HCT116 (cell line): ENCODE measurements around the gene SLC6A7. TPM values are rescaled to one million over a fixed set of nuclear protein-coding genes. Genes with fewer than 3 reads are reported as not detected.

ENCODE experiments used
- ATAC-seq: fragments of 200-7000 bp; cut with Tn5 transposase; 2 replicates; pipeline ENCODE4 v1.9.1; 2020; ENCODE audit warnings: mild to moderate bottlenecking, moderate library complexity
- BruUV-seq: library from RNA; stranded (reverse); fragments of 400-500 nt; replicated peaks from 2 replicates; lab custom pipeline; 2021; lab: Mats Ljungman, UMichigan
- CTCF ChIA-PET: fragments of 300-600 bp; sonication (Branson Sonifier 250); formaldehyde crosslinking; loops from one replicate; lab custom pipeline; 2021; ENCODE audit warnings: antibody characterized with exemption; lab: Charles Lee
- POLR2A ChIA-PET: fragments of 300-600, 350-600 bp; sonication (Branson Sonifier 250); formaldehyde crosslinking; loops from one replicate; lab custom pipeline; 2021; ENCODE audit warnings: antibody characterized with exemption; lab: Charles Lee
- RAD21 ChIA-PET, 2 experiments: fragments of 300-600 bp; sonication (Branson Sonifier 250); formaldehyde crosslinking; loops; one replicate each; lab custom pipeline; 2023; ENCODE audit warnings: low total read pairs in 2 of 2; ENCODE audit not compliant: uncharacterized antibody in 2 of 2, unreplicated experiment in 2 of 2, low non-redundant PET in 1 of 2; lab: Charles Lee
- DNase-seq: peaks from one replicate; pipeline ENCODE4 v3.0.0-alpha.2; 2010; ENCODE audit warnings: low read depth, low spot score
- H2AFZ ChIP-seq: fragments of 200-600 bp; shearing (Covaris generic), sonication (generic); 2 replicates; pipeline ENCODE4 v1.6.1; 2017; ENCODE audit warnings: low read depth, mixed run types, mixed read lengths, antibody characterized with exemption, low read length; ENCODE audit not compliant: poor library complexity, severe bottlenecking
- H3K27ac ChIP-seq: 2 replicates; pipeline ENCODE4 v1.5.1; 2012; ENCODE audit warnings: low read depth, low read length
- H3K27me3 ChIP-seq: fragments of 200-600 bp; sonication (generic); 2 replicates; pipeline ENCODE4 v1.6.1; 2016; ENCODE audit warnings: mixed run types, low read length, mixed read lengths; ENCODE audit not compliant: insufficient read depth
- H3K36me3 ChIP-seq, 2 experiments: fragments of 200-500 bp in 1 of 2; fragments of 200-600 bp in 1 of 2; sonication (Bioruptor generic) in 1 of 2; sonication (generic) in 1 of 2; 2 replicates each; pipeline versions ENCODE4 v1.5.1 to v1.6.1; 2014 to 2016; ENCODE audit warnings: low read length in 2 of 2, inconsistent platforms in 1 of 2, mixed read lengths in 1 of 2, mixed run types in 1 of 2; ENCODE audit not compliant: insufficient read depth in 2 of 2, control insufficient read depth in 1 of 2
- H3K4me1 ChIP-seq, 2 experiments: fragments of 200-600 bp in 1 of 2; sonication (generic) in 1 of 2; 2 replicates each; pipeline versions ENCODE4 v1.5.1 to v1.6.1; 2012 to 2017; ENCODE audit warnings: low read length in 2 of 2, inconsistent platforms in 1 of 2, mild to moderate bottlenecking in 1 of 2, mixed read lengths in 1 of 2, mixed run types in 1 of 2, moderate library complexity in 1 of 2; ENCODE audit not compliant: insufficient read depth in 2 of 2, control insufficient read depth in 1 of 2
- H3K4me2 ChIP-seq: fragments of 200-600 bp; sonication (generic); 2 replicates; pipeline ENCODE4 v1.6.1; 2017; ENCODE audit warnings: mixed run types, low read length, mixed read lengths
- H3K4me3 ChIP-seq, 2 experiments: fragments of 200-600 bp in 1 of 2; sonication (generic) in 1 of 2; replicated peaks in 1 of 2; 2 replicates each; pipeline ENCODE4 v1.5.1; 2011 to 2016; ENCODE audit warnings: low read length in 2 of 2, control low read depth in 1 of 2, low read depth in 1 of 2, mild to moderate bottlenecking in 1 of 2, mixed read lengths in 1 of 2, mixed run types in 1 of 2
- H3K79me2 ChIP-seq: fragments of 200-600 bp; sonication (generic); 2 replicates; pipeline ENCODE4 v1.6.1; 2017; ENCODE audit warnings: mild to moderate bottlenecking, mixed run types, low read length, moderate library complexity, mixed read lengths; ENCODE audit not compliant: insufficient read depth
- H3K9ac ChIP-seq: fragments of 200-600 bp; sonication (generic); 2 replicates; pipeline ENCODE4 v1.6.1; 2016; ENCODE audit warnings: low read length, mixed read lengths
- H3K9me2 ChIP-seq: fragments of 200-600 bp; sonication (generic), shearing (Covaris generic); 2 replicates; pipeline ENCODE4 v1.6.1; 2017; ENCODE audit warnings: mixed run types, mild to moderate bottlenecking, moderate library complexity; ENCODE audit not compliant: insufficient read depth
- H3K9me3 ChIP-seq, 2 experiments: fragments of 200-500 bp in 1 of 2; fragments of 200-600 bp in 1 of 2; sonication (Bioruptor generic) in 1 of 2; sonication (generic) in 1 of 2; 2 replicates each; pipeline ENCODE4 v1.6.1; 2014 to 2017; ENCODE audit warnings: low read length in 2 of 2, mixed read lengths in 2 of 2, inconsistent platforms in 1 of 2, low read depth in 1 of 2, mild to moderate bottlenecking in 1 of 2, mixed run types in 1 of 2, moderate library complexity in 1 of 2; ENCODE audit not compliant: control insufficient read depth in 1 of 2, insufficient read depth in 1 of 2
- H4K20me1 ChIP-seq: fragments of 200-600 bp; sonication (generic), shearing (Covaris generic); 2 replicates; pipeline ENCODE4 v1.6.1; 2017; ENCODE audit warnings: mixed run types, mild to moderate bottlenecking, moderate library complexity; ENCODE audit not compliant: insufficient read depth
- ATF3 ChIP-seq: IDR thresholded peaks from 2 replicates; pipeline ENCODE4 v1.6.1; 2012
- CEBPB ChIP-seq: IDR thresholded peaks from 2 replicates; pipeline ENCODE4 v1.6.1; 2012; ENCODE audit warnings: low read depth
- CTCF ChIP-seq, 3 experiments: fragments of 200-600 bp in 1 of 3; sonication (generic) in 1 of 3; IDR thresholded peaks in 2 of 3; conservative IDR thresholded peaks in 1 of 3; 2 replicates each; pipeline ENCODE4 v1.5.1; 2012 to 2017; ENCODE audit warnings: low read depth in 2 of 3, low read length in 2 of 3, antibody characterized with exemption in 1 of 3, borderline replicate concordance in 1 of 3, control low read depth in 1 of 3, mild to moderate bottlenecking in 1 of 3, mixed read lengths in 1 of 3, mixed run types in 1 of 3, moderate library complexity in 1 of 3; ENCODE audit not compliant: insufficient read depth in 1 of 3
- EGR1 ChIP-seq: IDR thresholded peaks from 2 replicates; pipeline ENCODE4 v1.6.1; 2012; ENCODE audit warnings: low read depth
- MAX ChIP-seq: IDR thresholded peaks from 2 replicates; pipeline ENCODE4 v1.6.1; 2012
- POLR2AphosphoS5 ChIP-seq: IDR thresholded peaks from 2 replicates; pipeline ENCODE4 v1.6.1; 2011; ENCODE audit warnings: mild to moderate bottlenecking, low read depth, low read length, moderate library complexity
- SP1 ChIP-seq: IDR thresholded peaks from 2 replicates; pipeline ENCODE4 v1.6.1; 2012; ENCODE audit warnings: low read depth
- SRF ChIP-seq: IDR thresholded peaks from 2 replicates; pipeline ENCODE4 v1.6.1; 2012; ENCODE audit warnings: low read depth
- YY1 ChIP-seq: IDR thresholded peaks from 2 replicates; pipeline ENCODE4 v1.6.1; 2011; ENCODE audit warnings: low read length, low read depth, moderate library complexity, mild to moderate bottlenecking; ENCODE audit not compliant: insufficient replicate concordance; ENCODE audit errors: extremely low read depth
- ZBTB33 ChIP-seq: IDR thresholded peaks from 2 replicates; pipeline ENCODE4 v1.6.1; 2011; ENCODE audit warnings: mild to moderate bottlenecking, low read length, moderate library complexity; ENCODE audit not compliant: insufficient replicate concordance; ENCODE audit errors: extremely low read depth
- ZNF274 ChIP-seq: fragments of 200-500 bp; sonication (Bioruptor generic); IDR thresholded peaks from 2 replicates; pipeline ENCODE4 v1.6.1; 2014; ENCODE audit warnings: mild to moderate bottlenecking, low read depth, low read length, inconsistent platforms
- intact Hi-C: fragments of 100-400 bp; cut with micrococcal nuclease; formaldehyde crosslinking; loops from 2 replicates; pipeline ENCODE4 v1.10.0; 2022
- total RNA-seq: library from RNA; stranded (reverse); gene quantifications from one replicate; pipeline ENCODE4 v1.2.1, GENCODE V29; 2021; ENCODE audit not compliant: unreplicated experiment

The SLC6A7 gene
- total RNA-seq, 1 experiment from 2014 or later: not detected

- no peaks in the 10 kb centered on the region for H4K20me1 ChIP-seq
- DNase-seq (no peak), ATAC-seq (no peak)
- no peak overlapping the region for H3K4me3 ChIP-seq
- H3K4me2 ChIP-seq: no peak overlapping the region
- no peaks in the 10 kb centered on the region for H3K79me2 ChIP-seq
- ChIA-PET CTCF (no interaction called here), POLR2A (no interaction called here), RAD21 (no interaction called here)
- no peaks in the 10 kb centered on the region for H3K9me2 ChIP-seq
- no peaks in the 10 kb centered on the region for H3K9me3 ChIP-seq
- no peak overlapping the region for H3K9ac ChIP-seq
- H3K4me1 ChIP-seq: no peaks in the 10 kb centered on the region
- TF ChIP-seq CTCF (IDR thresholded peaks at IDR 0.05 in 2 of 3, conservative IDR thresholded peaks at IDR 0.05 in 1 of 3; ENCODE audit: borderline replicate concordance in 1 of 3, insufficient read depth in 1 of 3, low read depth in 2 of 3, low read length in 2 of 3) (no peak), ZNF274 (no peak), SP1 (no peak), EGR1 (no peak), POLR2AphosphoS5 (no peak), YY1 (no peak), CEBPB (no peak), ZBTB33 (no peak), SRF (no peak), MAX (no peak), ATF3 (no peak)
- no peaks in the 10 kb centered on the region for H3K36me3 ChIP-seq
- intact Hi-C loops: no loop called here
- H3K27ac ChIP-seq: no peak overlapping the region
- no TSS peak for BruUV-seq
- H3K27me3 ChIP-seq: no peaks in the 10 kb centered on the region
- no peak overlapping the region for H2AFZ ChIP-seq
These were observed 49.9 kb downstream of the SLC6A7 start for GRCh38 chr5:150239794-150240122.
